GM19238 (cell line): ENCODE results near the gene LAYN.

Source experiments
- DNase-seq: peaks from one replicate; pipeline ENCODE4 v3.0.0; 2011; ENCODE audit warnings: low spot score; ENCODE audit not compliant: insufficient read length

Gene LAYN

DNA sequence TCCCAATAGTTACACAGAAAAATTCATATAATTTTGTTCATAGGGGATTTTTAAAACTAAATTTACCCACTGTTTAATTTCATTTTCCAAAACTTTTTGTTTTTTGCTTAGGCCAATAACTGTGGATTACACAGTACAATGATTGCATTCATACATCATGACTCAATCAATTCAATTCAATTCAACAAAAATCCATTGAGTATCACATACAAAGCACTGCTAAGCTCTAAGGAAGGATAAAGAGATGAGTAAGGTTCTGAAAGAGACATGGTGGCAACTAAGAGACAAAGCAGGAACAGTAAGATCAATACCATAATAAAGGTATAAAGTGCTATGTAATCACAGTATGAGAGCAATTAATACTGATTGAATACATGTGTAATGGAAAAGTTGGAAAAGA is 9.4 kb upstream of the LAYN start:
- DNase-seq: no peak

DNA sequence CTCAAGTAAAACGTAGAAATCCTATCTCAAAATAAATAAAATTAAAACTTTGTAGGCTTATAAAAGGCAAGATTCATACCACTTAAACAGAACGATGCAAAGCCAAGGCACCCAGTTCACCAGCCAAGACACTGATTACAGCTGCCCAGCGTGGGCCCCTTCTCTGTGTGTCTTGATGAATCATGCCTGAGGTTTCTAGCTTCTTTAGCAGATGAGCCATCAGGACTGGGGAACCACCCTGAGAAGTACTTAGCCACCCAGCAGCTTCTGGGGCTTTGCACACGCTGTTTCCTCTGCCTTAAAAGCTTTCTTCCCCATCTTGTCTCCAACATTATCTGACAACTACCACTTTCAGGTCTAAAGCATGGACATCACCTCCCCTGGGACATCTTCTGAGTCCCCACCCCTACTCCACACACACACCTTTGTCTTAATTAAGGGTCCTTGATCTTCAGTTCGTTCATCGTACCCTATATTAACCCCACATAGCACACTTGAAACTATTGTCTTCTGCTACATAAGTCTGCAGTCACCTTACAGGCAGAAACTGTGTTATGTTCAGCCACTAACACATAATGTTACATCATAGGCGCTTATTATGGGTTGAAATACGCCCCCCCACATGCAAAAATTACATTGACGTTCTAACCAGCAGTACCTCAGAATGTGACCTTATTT is 8.7 kb upstream of the LAYN start:
- DNase-seq: no peak

DNA sequence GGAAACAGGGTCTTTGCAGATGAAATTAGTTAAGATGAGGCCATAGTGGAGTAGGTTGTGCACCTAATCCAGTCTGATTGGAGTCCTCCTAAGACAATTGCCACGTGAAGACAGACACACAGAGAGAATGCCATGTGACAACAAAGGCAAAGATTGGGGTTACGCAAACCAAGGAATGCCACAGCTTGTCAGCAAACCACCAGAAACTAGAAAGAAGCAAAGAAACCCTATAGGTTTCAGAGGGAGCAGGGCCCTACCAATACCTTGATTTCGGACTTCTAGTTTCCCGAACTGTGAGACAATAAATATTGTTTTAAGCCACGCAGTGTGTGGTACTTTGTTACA is 8.2 kb upstream of the LAYN start:
- no peak for DNase-seq

DNA sequence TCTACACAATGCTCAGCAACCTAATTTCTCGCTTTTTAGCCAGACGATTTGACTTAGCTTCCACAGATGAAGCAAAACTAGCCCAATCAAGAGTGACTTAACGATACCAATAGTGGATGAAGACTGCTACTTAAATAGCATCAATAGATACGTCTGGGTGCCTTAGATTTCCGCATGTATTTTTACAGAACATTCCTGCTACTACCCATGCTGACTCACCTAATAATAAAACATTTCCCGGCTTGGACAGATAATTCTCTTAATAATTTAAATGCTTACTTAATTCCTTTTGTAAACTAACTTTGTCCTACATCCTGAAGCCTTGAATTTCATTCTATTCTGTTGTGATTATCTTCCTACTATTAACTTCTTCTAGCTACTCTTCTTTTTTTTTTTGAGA is 5.2 kb upstream of the LAYN start:
- DNase-seq: no peak

DNA sequence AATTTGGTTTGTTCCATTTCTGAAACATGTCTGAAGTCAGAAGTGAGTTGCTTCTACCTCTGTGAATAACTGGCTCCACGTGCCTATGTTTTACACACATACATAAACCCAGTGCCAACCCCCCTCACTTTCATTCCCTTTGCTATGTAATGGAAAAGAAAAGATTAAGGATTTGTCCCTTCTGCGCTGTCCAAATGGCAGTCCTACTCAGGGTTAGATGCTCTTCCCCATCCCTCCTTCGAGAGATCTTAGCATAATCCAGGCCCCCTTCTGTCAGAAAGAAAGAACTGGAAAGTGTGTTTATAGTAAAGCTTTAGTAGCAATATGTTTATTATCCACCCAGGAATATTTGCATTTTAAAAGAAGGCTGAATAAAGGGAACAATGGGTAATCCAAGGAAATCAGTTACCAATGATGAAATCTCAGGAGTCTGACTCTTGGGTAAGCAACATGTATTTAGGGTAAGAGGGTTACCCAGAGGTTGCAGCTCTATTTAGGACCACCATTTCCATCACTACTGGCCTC is 3.1 kb upstream of the LAYN start:
- DNase-seq: no peak

DNA sequence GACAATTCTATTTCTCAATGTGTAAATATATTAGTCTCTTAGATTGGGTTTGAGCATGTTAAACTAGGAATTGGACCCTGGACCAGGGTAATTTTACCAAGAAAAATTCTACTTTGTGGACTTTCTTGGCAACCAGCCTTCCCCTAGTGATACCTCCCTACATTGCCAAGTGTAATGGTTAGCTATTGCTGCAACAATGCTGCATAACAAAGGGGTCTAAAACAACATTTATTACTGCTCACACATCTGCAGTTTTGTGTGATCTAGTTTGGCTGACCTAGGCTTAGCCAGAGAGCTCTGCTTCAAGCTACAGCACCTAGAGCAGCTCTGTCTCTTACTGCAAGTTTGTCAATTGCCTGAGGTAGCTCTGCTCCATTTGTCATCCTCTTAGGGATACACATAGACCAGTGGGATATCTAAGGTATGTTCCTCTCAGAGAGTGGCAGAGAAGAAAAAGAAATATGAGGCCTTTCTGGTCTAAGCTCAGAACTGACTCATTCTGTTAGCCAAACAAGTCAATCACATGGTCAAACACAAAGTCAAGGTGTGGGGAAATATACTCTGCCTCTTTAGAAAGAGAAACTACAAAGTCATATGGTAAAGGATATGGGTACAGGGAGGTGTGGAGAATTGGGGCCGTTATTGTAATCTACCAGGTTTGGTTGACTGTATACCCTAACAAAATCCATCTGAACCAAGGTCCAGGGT is 2.0 kb upstream of the LAYN start:
- DNase-seq: no peak

DNA sequence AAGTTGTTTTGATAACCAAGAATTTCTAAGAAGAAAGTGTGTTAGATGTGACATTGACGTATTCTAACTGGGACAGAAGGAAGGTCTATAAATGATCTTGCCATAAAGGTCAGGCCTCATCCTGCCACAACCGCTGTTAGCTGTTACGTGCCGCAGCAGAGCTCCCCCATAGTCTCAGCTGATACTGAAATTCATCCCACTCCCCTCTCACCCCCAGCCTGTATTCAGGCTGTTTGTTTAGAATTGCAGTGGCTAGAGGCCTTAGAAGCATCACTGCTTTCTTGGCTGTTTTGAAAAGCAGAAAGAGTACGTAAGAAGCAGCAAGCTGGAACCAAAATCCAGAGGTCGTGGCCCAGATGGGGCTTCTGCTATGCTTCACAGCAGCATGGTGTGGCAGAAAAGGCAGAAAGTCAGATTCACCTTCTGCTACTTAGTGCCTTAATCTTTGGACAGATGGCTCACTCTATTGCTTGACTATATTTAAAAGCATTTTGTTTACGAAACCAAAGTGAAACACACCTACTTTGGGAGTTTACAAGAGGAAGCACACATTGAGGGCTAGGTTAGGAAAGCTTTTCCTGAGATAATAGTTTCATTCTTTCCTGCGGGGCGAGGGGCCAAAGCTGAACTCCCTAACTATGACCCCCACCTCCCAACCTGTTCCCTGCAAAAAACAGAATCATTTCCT is 950 bp upstream of the LAYN start:
- no peak for DNase-seq

DNA sequence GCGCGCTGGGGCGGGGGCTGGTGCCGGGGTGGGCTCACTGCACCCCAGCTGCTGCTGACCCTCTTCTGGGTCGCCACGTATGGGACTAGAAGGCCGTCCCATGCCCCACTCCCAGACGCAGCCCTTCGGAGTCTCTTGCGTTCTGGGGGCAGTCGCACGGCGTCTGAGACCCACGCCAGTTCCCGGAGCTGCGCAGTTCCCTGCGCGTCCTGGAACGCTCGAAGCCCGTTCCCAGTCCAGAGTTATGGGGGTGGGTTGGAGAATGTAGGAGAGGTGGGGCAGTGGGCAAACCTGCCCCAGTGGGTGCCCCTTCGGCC is 375 bp downstream of the LAYN start:
- no peak for DNase-seq

DNA sequence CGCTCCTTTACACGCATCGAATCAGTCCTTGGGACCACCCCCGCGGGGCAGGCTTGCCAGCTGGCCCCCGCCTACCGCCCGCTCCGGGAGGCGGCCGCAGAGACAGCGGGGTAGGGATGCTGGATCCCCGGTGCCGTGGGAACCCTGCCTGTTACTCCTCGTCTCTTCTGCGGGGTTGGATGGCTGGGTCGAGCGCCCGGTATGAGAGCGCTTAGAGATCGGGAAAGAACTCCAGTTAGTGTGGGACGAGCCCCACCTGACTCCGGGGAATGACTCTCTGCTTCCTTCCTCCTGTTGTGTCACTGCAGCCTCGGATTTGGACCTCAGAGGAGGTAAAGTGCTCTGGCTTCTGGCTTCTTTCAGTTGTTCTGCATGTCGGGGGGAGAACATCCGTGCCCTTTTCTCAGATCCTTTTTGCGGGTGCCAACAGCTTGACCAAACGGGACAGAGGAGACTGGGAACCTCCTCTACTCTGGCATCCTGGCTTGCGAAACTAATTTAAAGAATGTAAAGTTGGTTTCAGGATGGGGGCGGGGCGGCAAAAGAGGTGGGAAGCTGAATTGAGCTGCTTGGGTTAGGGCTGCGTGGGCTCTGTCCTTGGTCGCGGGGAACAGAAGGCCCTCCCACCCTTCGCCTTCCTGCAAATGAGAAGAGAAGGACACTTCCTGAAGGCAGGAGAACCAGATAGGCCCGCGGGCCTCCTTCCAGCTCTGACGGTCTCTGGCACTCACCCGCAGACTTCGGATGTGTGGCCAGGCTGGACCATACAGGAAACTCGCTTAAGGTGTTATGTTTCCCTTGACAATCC is 938 bp downstream of the LAYN start:
- no peak for DNase-seq

DNA sequence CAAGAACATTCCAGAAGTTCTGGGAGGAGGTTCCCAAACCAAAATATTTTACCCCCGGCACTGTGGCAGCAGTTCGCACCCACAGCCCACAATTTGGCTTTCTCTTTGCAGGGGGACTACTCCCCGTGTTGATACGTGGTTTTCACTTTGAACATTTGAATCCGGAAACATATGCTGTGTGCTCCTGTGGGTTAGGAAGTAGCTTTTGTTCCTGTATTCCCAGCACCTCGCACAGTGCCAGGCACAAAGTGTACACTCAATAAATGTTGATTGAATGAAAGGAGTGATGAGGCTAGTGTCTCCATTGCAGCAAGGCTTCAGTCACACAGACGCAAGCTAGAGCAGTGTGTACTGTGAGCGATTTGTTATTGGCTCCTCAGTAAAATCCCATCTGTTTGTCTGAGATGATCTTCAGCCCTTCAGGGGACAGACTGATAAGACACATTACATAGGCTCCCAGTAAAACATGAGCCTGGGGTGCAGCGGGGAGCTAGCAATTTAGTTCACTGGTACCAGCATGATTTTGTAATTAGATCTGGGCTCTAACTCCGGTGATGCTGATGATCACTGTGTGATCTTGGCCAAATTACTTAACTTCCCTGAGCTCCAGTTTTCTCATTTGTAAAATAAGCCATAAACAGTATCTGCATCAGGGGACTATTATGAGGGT is 2.2 kb downstream of the LAYN start:
- no peak for DNase-seq

DNA sequence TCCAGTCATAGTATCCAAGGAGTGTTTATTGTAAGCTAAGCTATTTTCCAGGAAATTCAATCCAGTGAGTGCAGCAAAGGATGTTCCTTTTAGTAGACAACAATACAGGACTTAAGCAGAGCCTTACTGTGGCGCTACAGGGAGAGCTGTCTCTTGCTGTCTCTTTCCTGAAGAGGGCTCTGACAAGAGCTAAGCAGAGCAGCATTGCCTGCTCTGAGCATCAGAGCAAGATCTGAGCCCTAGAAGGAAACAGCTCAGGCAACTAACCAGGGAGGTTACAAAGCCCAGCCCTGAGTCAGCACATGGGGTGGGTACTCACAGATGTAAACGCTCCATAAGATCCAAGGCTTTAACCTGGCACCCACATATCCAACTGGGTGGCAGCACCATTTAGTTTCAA is 8.0 kb downstream of the LAYN start:
- DNase-seq: no peak

DNA sequence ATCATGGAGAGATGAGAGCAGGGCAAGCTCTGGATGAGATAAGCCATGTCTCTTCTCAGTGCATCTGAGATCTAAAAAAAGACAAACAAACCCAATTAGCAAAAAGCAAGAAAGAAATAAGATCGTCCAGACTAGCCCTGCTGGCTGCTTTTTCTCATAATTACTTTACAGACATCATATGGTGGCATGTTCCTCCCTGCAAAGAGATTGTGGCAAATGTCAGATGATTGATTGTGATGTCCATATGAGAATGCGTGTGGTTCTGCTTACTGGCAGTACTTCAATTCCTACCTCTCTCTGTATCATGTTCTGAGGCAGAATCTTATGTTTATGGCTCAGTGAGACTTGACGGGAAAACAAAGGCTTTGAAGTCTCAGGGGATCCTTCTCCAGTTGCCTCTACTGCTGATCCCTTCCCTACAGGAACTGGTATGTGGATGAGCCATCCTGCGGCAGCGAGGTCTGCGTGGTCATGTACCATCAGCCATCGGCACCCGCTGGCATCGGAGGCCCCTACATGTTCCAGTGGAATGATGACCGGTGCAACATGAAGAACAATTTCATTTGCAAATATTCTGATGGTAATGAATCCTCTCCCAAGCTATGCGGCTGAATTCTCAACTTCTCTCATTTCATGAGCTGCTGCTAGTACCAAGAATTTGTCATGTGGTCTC is 8.8 kb downstream of the LAYN start:
- DNase-seq: no peak

DNA sequence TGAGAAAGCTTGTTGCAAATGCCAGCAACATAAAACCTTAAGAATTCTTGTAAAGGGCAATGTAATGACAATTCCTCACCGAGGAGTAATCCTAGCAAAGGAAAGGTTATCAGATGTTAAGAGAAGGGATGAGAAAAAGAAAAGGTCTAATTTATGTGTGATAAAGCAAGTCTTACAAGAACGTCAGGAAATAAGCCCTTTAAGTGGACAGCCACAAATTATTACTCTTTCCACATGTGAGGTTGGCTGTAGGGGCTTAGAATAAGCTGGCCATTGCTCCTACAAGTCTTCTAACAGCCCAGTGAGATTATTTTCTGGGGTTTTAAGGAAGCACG is 9.3 kb downstream of the LAYN start:
- DNase-seq: no peak

DNA sequence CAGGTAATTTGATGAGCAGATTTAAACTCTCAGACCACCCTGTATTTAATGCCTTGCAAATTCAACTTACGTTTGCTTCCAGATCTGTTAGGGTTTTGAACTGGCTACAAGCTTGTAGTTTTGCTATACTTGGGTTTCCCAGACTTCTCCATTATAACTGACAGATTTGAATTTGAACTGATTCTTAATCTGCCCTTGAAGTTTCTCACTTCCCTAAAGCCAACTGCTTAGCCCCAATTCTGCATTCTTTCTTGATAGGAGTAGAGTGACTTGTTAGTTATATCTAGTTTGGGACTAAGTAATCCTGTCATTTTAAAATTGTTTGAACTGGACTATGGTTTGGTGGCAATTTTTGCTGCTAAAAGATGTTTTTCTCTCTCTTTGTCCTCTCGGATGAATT is 9.7 kb downstream of the LAYN start:
- no peak for DNase-seq

DNA sequence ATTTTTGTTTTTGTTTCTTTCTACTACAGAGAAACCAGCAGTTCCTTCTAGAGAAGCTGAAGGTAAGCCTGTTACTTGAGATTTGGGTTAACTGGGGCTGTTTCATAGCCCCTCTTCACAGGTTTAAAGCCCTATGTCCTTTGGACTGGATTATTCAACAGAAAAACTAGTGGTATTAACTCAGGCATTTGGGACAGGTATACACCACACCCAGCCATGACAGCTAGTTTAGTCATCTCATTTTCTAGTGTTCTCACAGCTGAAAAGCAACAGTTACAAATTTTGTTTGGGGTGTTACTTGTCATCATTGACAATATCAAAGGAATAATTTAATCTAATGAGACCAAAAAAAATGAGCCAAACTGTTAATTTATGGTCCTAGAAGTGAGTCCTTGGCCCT is 14.0 kb downstream of the LAYN start:
- no peak for DNase-seq

DNA sequence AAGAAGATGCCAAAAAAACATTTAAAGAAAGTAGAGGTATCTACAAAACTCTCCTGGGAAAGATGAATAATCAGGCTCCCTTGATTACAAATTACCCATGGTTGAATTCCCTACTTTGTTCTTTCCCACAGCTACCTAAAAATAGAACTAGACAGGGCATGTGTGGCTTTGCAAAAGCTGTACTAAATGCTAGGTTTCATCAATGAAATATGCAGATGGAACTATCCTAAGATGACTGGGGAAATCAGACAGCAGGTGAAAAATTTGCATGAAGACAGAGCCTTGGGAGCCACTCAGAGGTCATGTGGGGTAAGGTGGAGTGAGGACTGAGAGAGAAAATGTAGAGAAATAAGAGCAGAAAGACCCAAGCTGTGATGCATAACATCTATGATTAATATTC is 14.7 kb downstream of the LAYN start:
- no peak for DNase-seq

DNA sequence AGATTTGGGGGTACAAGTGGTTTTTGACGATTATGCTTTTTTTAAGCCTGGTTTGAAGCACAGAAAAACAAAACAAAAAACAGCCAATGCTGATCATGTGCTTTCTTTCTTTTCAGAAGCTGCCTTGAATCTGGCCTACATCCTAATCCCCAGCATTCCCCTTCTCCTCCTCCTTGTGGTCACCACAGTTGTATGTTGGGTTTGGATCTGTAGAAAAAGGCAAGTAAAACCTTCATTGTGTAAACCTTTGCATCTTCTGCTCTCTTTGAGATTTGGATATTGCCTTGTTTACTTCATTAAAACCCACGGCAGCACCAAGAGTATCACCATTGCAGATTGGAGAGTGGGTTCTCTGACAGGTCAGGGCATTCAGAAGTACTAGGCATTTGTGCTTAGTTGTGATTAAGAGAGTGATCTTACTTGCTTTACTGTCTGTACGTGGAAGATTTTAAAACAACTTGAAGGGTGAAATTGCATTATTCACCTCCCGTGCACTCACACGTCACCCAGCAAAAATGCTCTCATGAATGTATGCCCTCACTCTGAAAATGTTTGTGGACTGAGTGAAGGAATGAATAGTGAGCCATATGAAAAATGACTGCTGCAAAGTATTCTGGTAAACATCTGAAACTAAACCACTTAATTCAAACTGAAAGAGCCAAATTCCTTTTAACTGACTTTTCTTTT is 17.0 kb downstream of the LAYN start:
- DNase-seq: no peak

DNA sequence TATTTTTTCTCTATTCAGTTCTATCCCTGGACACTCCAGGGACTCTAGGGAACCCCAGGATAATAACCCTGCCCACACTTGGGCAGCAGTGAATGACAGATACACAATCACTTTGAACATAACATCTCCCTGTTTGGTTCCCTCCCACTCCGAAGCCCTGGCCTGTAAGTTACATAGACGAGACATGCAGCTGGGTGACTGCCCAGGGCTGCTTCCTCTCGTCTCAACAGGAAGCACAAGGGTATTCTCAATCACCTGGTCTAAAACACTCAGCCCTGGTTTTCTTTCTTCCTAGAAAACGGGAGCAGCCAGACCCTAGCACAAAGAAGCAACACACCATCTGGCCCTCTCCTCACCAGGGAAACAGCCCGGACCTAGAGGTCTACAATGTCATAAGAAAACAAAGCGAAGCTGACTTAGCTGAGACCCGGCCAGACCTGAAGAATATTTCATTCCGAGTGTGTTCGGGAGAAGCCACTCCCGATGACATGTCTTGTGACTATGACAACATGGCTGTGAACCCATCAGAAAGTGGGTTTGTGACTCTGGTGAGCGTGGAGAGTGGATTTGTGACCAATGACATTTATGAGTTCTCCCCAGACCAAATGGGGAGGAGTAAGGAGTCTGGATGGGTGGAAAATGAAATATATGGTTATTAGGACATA is 19.4 kb downstream of the LAYN start:
- DNase-seq: no peak

DNA sequence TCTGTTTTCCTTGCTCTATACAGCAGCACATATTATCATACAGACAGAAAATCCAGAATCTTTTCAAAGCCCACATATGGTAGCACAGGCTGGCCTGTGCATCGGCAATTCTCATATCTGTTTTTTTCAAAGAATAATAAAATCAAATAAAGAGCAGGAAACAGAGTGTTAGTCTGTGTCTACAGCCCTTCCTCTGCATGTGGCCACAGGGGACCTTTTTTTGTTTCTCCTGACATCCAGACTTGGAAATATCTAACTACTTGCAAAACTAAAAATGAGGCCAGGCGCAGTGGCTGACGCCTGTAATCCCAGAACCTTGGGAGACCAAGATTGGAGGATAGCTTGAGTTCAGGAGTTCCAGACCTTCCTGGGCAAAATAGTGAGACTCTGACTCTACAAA is 20.3 kb downstream of the LAYN start:
- DNase-seq: no peak

DNA sequence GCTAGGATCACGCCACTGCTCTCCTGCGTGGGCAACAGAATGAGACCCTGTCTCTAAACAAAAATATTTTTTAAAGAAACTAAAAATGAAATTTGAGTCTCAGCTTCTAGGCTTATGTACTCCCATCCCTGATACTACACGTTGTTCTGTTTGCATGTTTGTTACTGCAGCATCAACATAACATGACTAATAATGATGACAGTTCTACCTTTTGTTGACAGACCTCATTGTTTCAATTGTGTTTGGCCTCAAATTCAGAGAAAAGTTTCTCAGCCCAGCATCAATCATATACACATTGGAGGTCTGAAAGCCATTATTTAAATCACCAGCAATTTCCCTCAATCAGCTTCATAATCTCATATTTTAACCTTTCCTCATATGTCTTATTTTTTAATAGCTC is 20.8 kb downstream of the LAYN start:
- no peak for DNase-seq
